Ishikawa (cell line): ENCODE data around the gene ANAPC16.

Experiments used
- CEBPB ChIP-seq: IDR thresholded peaks from 2 replicates; pipeline ENCODE4 v1.6.1; 2012
- CREB1 ChIP-seq: IDR thresholded peaks from 2 replicates; pipeline ENCODE4 v1.6.1; 2012; ENCODE audit warnings: low read depth
- EGR1 ChIP-seq: IDR thresholded peaks from 2 replicates; pipeline ENCODE4 v1.6.1; 2012
- EP300 ChIP-seq: IDR thresholded peaks from 2 replicates; pipeline ENCODE4 v1.6.1; 2012; ENCODE audit warnings: borderline replicate concordance
- FOXM1 ChIP-seq: IDR thresholded peaks from 2 replicates; pipeline ENCODE4 v1.6.1; 2012; ENCODE audit warnings: low read depth, borderline replicate concordance
- NFIC ChIP-seq: IDR thresholded peaks from 2 replicates; pipeline ENCODE4 v1.6.1; 2012
- RAD21 ChIP-seq: IDR thresholded peaks from 2 replicates; pipeline ENCODE4 v1.6.1; 2012; ENCODE audit warnings: low read depth
- REST ChIP-seq: IDR thresholded peaks from 2 replicates; pipeline ENCODE4 v1.6.1; 2012; ENCODE audit warnings: low read depth, mild to moderate bottlenecking
- TAF1 ChIP-seq: IDR thresholded peaks from 2 replicates; pipeline ENCODE4 v1.6.1; 2012; ENCODE audit warnings: low read depth, mild to moderate bottlenecking
- TCF12 ChIP-seq: IDR thresholded peaks from 2 replicates; pipeline ENCODE4 v1.6.1; 2012; ENCODE audit warnings: low read depth
- TEAD4 ChIP-seq: IDR thresholded peaks from 2 replicates; pipeline ENCODE4 v1.6.1; 2012
- YY1 ChIP-seq: IDR thresholded peaks from 2 replicates; pipeline ENCODE4 v1.6.1; 2012; ENCODE audit warnings: low read depth
- ZBTB7A ChIP-seq: IDR thresholded peaks from 2 replicates; pipeline ENCODE4 v1.6.1; 2012; ENCODE audit warnings: low read depth
- TF ChIP-seq, protein P1 (sequence below): IDR thresholded peaks from 2 replicates; pipeline ENCODE4 v1.6.1; 2012
- TF ChIP-seq, protein P2 (sequence below): IDR thresholded peaks from 2 replicates; pipeline ENCODE4 v1.6.1; 2012

The ANAPC16 gene

DNA sequence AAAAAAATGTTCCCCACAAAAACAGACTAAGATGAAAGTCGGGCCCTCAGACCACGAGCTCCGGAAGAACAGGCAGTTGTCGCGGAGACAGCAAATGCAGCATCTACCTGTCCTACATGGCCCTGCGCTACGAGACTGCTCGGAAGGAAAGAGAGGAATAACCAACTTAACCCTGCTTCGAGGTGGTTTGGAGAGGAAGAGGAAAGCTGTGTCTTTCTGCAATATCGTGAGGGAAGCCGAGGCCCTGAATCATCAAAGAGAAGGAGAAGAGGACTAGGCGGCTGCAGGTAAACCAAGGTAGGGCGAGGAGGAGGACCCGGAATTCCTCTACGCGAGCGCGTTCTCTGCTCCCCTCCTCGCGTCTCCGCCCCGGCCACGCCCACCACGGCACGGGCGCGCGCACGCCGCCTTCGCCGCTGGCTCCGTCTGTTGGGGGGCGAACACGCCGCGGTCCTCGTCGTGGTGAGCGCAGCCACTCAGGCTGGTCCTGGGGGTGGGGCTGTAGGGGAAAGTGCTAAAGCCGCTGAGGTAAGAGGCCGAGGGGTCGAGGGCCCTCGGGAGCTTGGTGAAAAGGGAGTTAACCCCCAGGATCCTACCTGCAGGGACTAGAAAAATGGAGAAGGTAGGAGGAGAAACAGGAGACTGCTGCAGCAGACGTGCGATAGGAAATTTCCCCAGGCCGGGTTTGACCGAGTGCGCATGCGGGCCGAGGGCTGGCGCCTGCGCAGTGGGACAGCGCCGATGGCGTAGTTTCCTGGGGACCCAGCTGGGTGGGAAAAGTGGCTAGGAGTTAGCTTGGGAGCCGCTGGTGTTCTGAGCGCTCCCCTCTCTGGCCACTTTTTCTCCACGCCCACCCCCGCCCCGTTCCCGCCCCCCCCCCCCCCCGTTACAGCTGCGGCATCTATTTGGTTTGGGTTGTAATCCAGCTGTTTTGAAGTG is at the start of gene ANAPC16, which contains the start of gene ASCC1:
Gene ANAPC16, plus strand, starts transcription at position 402 of the 939 bp plus-strand sequence. CDS start 7,903 bp downstream, outside the sequence.
Gene ASCC1, minus strand, starts transcription at position 666 of the 939 bp plus-strand sequence. CDS start 2,978 bp downstream, outside the sequence.
- TF ChIP-seq REST: no peak
- peak; percentile 47; the same call in 1 of the 2 replicates for TF ChIP-seq TEAD4
- TF ChIP-seq, protein P1, sequence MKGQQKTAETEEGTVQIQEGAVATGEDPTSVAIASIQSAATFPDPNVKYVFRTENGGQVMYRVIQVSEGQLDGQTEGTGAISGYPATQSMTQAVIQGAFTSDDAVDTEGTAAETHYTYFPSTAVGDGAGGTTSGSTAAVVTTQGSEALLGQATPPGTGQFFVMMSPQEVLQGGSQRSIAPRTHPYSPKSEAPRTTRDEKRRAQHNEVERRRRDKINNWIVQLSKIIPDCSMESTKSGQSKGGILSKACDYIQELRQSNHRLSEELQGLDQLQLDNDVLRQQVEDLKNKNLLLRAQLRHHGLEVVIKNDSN: no peak
- TF ChIP-seq EP300: no peak
- no peak; the same call in 1 of the 2 replicates for TF ChIP-seq CREB1
- TF ChIP-seq TCF12: peak; percentile 60; the same call in 1 of the 2 replicates
- no peak for TF ChIP-seq EGR1
- peak; percentile 89 for TF ChIP-seq TAF1
- peak; percentile 72; the same call in 1 of the 2 replicates for TF ChIP-seq ZBTB7A
- TF ChIP-seq, protein P2, sequence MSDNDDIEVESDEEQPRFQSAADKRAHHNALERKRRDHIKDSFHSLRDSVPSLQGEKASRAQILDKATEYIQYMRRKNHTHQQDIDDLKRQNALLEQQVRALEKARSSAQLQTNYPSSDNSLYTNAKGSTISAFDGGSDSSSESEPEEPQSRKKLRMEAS: peak; percentile 94
- TF ChIP-seq RAD21: no peak
- TF ChIP-seq FOXM1: peak; percentile 18; the same call in 1 of the 2 replicates
- 0 out of 2 replicates have a peak, but pooled peaks have one; percentile 18 for TF ChIP-seq CEBPB
- TF ChIP-seq NFIC: no peak
- TF ChIP-seq YY1: peak; percentile 77

DNA sequence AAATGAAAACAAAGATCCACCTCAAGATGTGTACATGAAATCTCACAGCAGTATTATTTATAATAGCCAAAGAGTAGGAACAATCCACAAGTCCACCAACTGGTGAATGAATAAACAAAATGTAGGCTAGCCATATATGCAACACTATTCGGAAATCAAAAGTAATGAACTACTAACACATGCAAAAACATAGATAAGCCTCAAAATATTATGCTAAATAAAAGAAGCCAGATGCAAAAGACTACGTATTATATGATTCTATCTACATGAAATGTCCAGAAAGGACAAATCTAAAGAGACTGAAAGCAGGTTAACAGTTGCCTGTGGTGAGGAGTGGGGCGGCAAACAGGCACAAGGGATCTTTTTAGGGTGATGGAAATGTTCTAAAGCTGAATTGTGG is 48.7 kb upstream of the ANAPC16 start:
- TF ChIP-seq CEBPB: no peak
- TF ChIP-seq EGR1: no peak
- TF ChIP-seq RAD21: no peak

GRCh38 chr10:72170263-72170662 is 45.5 kb upstream of the ANAPC16 start:
- TF ChIP-seq RAD21 (no peak), TCF12 (peak; percentile 71; the same call in 1 of the 2 replicates), YY1 (no peak), CREB1 (no peak), REST (no peak), CEBPB (no peak), EGR1 (no peak), TEAD4 (peak; percentile 81), FOXM1 (no peak), ZBTB7A (no peak), NFIC (peak; percentile 87), EP300 (peak; percentile 80; the same call in 1 of the 2 replicates), TAF1 (no peak)
- TF ChIP-seq, protein P2: no peak; the same call in 1 of the 2 replicates
- TF ChIP-seq, protein P1: no peak

- TF ChIP-seq, protein P1: no peak
- TF ChIP-seq TCF12 (no peak), EGR1 (no peak), ZBTB7A (no peak), TAF1 (no peak), NFIC (no peak), EP300 (no peak), YY1 (no peak), REST (no peak), TEAD4 (no peak), FOXM1 (no peak), RAD21 (no peak), CREB1 (no peak), CEBPB (no peak)
- TF ChIP-seq, protein P2: no peak
These were observed 45.1 kb upstream of the ANAPC16 start for GRCh38 chr10:72170733-72171132.
